Endothelial cell of umbilical vein (primary cell): ENCODE measurements around the gene HNRNPL. TPM values are rescaled to one million over a fixed set of nuclear protein-coding genes. Genes with fewer than 3 reads are reported as not detected.

Experiments used
- BruUV-seq: library from RNA; stranded (reverse); fragments of 400-500 nt; replicated peaks from 2 replicates; lab custom pipeline; 2021; lab: Mats Ljungman, UMichigan
- CTCF ChIA-PET: fragments of 300-600, 350-600 bp; sonication (Branson Sonifier 250); formaldehyde crosslinking; loops from one replicate; lab custom pipeline; 2021; ENCODE audit warnings: antibody characterized with exemption, inconsistent platforms; lab: Charles Lee
- POLR2A ChIA-PET: fragments of 300-600, 350-600 bp; sonication (Branson Sonifier 250); formaldehyde crosslinking; loops from one replicate; lab custom pipeline; 2021; ENCODE audit warnings: antibody characterized with exemption, inconsistent platforms; lab: Charles Lee
- DNase-seq: peaks from one replicate; pipeline ENCODE4 v3.0.0-alpha.2; 2011; ENCODE audit warnings: low read depth, low spot score
- FAIRE-seq: peaks from 2 replicates; lab custom pipeline; 2011; peaks lifted over from hg19 to GRCh38; lab: Jason Lieb, UNC
- H2AFZ ChIP-seq: 2 replicates; pipeline ENCODE4 v1.6.0; 2012; ENCODE audit warnings: low read depth, low read length, control low read depth, inconsistent platforms
- H3K27ac ChIP-seq: 2 replicates; pipeline ENCODE4 v1.5.1; 2011; ENCODE audit warnings: low read depth, mild to moderate bottlenecking, control low read depth, low read length, moderate library complexity; ENCODE audit not compliant: insufficient read depth
- H3K27me3 ChIP-seq, 2 experiments: 2 replicates each; pipeline versions ENCODE4 v1.6.0 to v1.6.1; 2011; ENCODE audit warnings: low read length in 2 of 2, mixed read lengths in 1 of 2; ENCODE audit not compliant: control insufficient read depth in 2 of 2, insufficient read depth in 2 of 2
- H3K36me3 ChIP-seq, 2 experiments: 2 replicates in 1 of 2; 3 replicates in 1 of 2; pipeline ENCODE4 v1.5.1; 2011; ENCODE audit warnings: low read length in 2 of 2, mild to moderate bottlenecking in 1 of 2, moderate library complexity in 1 of 2; ENCODE audit not compliant: control insufficient read depth in 2 of 2, insufficient read depth in 2 of 2; ENCODE audit errors: extremely low read depth in 1 of 2
- H3K4me1 ChIP-seq: 3 replicates; pipeline ENCODE4 v1.5.1; 2011; ENCODE audit warnings: mild to moderate bottlenecking, low read length; ENCODE audit not compliant: control insufficient read depth, insufficient read depth; ENCODE audit errors: extremely low read depth
- H3K4me2 ChIP-seq: 2 replicates; pipeline ENCODE4 v1.6.1; 2011; ENCODE audit warnings: low read length, control low read depth, mixed read lengths; ENCODE audit not compliant: insufficient read depth
- H3K4me3 ChIP-seq, 3 experiments: fragments of 200-600 bp in 1 of 3; sonication (generic), shearing (Covaris generic) in 1 of 3; replicated peaks in 1 of 3; 2 replicates each; pipeline ENCODE4 v1.5.1; 2011 to 2016; ENCODE audit warnings: control low read depth in 3 of 3, low read length in 3 of 3, mild to moderate bottlenecking in 2 of 3, inconsistent platforms in 1 of 3, low read depth in 1 of 3, moderate library complexity in 1 of 3; ENCODE audit not compliant: insufficient read depth in 1 of 3
- H3K79me2 ChIP-seq: 2 replicates; pipeline ENCODE4 v1.6.0; 2012; ENCODE audit warnings: low read length, inconsistent platforms; ENCODE audit not compliant: control insufficient read depth, insufficient read depth
- H3K9ac ChIP-seq: replicated peaks from 2 replicates; pipeline ENCODE3; 2011; ENCODE audit warnings: low read length, control low read depth; ENCODE audit not compliant: insufficient read depth; ENCODE audit errors: extremely low read depth
- H3K9me1 ChIP-seq: replicated peaks from 3 replicates; pipeline ENCODE4 v1.6.0; 2011; ENCODE audit warnings: mild to moderate bottlenecking, low read length; ENCODE audit not compliant: control insufficient read depth, insufficient read depth; ENCODE audit errors: extremely low read depth
- H3K9me3 ChIP-seq: replicated peaks from 2 replicates; pipeline ENCODE4 v1.5.1; 2012; ENCODE audit warnings: low read length, inconsistent platforms; ENCODE audit not compliant: control insufficient read depth, insufficient read depth
- H4K20me1 ChIP-seq: replicated peaks from 2 replicates; pipeline ENCODE3; 2011; ENCODE audit warnings: mild to moderate bottlenecking, low read length; ENCODE audit not compliant: control insufficient read depth, insufficient read depth; ENCODE audit errors: extremely low read depth
- EZH2 ChIP-seq: IDR thresholded peaks from 2 replicates; pipeline ENCODE4 v1.6.1; 2012; ENCODE audit warnings: borderline replicate concordance, low read depth, mild to moderate bottlenecking, moderate library complexity, low read length, inconsistent platforms; ENCODE audit not compliant: severe bottlenecking
- FOS ChIP-seq: IDR thresholded peaks from 2 replicates; pipeline ENCODE4 v1.6.1; 2011; ENCODE audit warnings: mild to moderate bottlenecking, low read length, moderate library complexity, borderline replicate concordance; ENCODE audit not compliant: insufficient read depth
- GATA2 ChIP-seq: IDR thresholded peaks from 2 replicates; pipeline ENCODE4 v1.7.0; 2011; ENCODE audit warnings: low read depth, mild to moderate bottlenecking, moderate library complexity, mixed read lengths, low read length; ENCODE audit not compliant: insufficient read length, insufficient read depth
- JUN ChIP-seq: IDR thresholded peaks from 2 replicates; pipeline ENCODE4 v1.6.1; 2011; ENCODE audit warnings: borderline replicate concordance, low read depth; ENCODE audit not compliant: insufficient read length, insufficient read depth
- MYC ChIP-seq: IDR thresholded peaks from one replicate; pipeline ENCODE4 v1.6.1; 2011; ENCODE audit warnings: mild to moderate bottlenecking, low read depth, low read length
- POLR2A ChIP-seq: IDR thresholded peaks from 2 replicates; pipeline ENCODE4 v1.6.1; 2012; ENCODE audit warnings: low read depth, mild to moderate bottlenecking, control low read depth, low read length
- POLR2AphosphoS5 ChIP-seq: IDR thresholded peaks from 2 replicates; pipeline ENCODE4 v1.6.1; 2012; ENCODE audit warnings: low read depth, mild to moderate bottlenecking, control low read depth, low read length, moderate library complexity; ENCODE audit not compliant: insufficient read depth
- dilution Hi-C: fragments of 300-500 bp; cut with MboI; formaldehyde crosslinking; loops from one replicate; pipeline ENCODE4 v1.15.0; 2019; ENCODE audit warnings: low sequenced_read_pairs; ENCODE audit not compliant: extremely low pct_ligation_motif_present
- intact Hi-C: fragments of 100-400 bp; cut with micrococcal nuclease; formaldehyde crosslinking; loops from one replicate; pipeline ENCODE4 v1.10.0; 2022
- polyA plus RNA-seq, 4 experiments: library from polyadenylated mRNA; depleted of rRNA in 3 of 4; stranded (reverse) in 3 of 4; unstranded in 1 of 4; fragments of >200 nt; gene quantifications; 2 replicates each; pipeline versions ENCODE4 v1.2.1 to v1.2.3, GENCODE V29; 2011 to 2012; ENCODE audit warnings: missing spikeins in 1 of 4
- total RNA-seq: library from RNA; stranded (reverse); gene quantifications from 2 replicates; pipeline ENCODE4 v1.2.3, GENCODE V29; 2021
- TF ChIP-seq, protein P1 (sequence below), 2 donors: IDR thresholded peaks; 1 replicate in 1 of 2; 2 replicates in 1 of 2; pipeline ENCODE4 v1.5.1; 2011; ENCODE audit warnings: low read length in 2 of 2, mild to moderate bottlenecking in 2 of 2, moderate library complexity in 2 of 2, control low read depth in 1 of 2, inconsistent platforms in 1 of 2, low read depth in 1 of 2; ENCODE audit not compliant: insufficient read depth in 1 of 2; ENCODE audit errors: extremely low read depth in 1 of 2
- TF ChIP-seq, protein P2 (sequence below): IDR thresholded peaks from 2 replicates; pipeline ENCODE4 v1.6.1; 2011; ENCODE audit not compliant: insufficient read depth, insufficient read length

Gene HNRNPL
- total and polyA plus RNA-seq, 2 donors (not counting 3 experiments of a cell fraction or from before 2014, with no cell fraction given) = 305 to 451 TPM

DNA sequence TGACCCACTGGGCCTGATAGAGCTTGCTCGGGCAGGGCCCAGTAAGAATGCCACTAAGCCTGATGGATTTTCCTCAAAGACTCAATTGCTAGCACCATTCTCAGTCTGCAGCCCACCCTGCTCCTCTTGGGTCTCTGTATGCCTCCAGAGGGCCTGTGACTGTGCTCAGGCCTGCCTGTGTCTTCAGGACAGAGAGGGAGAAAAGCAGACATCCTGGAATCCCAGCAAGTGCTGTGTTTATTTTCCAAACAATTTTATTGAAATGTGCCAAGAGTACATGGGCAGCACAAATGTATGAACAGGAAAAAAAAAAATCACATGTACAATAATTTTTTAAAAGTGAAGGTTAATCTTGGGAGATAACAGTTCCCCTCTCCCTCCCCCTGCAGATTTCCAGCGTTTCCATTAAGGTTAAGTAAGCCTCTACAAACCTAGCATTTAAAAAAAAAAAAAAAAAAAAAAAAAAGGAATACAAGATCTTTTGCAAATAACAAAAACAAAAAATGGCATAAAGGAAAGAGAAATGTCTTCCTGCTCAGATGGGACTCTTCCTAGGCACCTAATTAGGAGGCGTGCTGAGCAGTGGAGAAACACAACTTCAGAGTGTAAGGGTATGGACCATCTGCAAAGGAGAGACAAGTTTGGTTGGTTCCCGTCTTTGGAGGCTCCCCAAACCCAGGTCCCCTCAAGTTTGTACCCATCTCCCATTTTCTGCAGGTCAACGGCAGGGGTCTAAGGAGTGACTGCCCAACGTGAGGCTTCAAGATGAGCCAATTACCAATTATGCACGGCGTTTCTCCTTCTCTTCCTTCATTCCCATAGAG, 13.4 kb downstream of the HNRNPL start:
- ChIA-PET CTCF (interaction anchor here (1.2 kb wide), 1 partner anchor 67 kb away, joined by 5 read pairs; no protein-coding TSS in a partner anchor), POLR2A (interaction anchor here (1.3 kb wide), 1 partner anchor 13 kb away, joined by 3 read pairs; no protein-coding TSS in a partner anchor)
- no peak for TF ChIP-seq JUN
- TF ChIP-seq EZH2 = no peak
- TF ChIP-seq, protein P1, sequence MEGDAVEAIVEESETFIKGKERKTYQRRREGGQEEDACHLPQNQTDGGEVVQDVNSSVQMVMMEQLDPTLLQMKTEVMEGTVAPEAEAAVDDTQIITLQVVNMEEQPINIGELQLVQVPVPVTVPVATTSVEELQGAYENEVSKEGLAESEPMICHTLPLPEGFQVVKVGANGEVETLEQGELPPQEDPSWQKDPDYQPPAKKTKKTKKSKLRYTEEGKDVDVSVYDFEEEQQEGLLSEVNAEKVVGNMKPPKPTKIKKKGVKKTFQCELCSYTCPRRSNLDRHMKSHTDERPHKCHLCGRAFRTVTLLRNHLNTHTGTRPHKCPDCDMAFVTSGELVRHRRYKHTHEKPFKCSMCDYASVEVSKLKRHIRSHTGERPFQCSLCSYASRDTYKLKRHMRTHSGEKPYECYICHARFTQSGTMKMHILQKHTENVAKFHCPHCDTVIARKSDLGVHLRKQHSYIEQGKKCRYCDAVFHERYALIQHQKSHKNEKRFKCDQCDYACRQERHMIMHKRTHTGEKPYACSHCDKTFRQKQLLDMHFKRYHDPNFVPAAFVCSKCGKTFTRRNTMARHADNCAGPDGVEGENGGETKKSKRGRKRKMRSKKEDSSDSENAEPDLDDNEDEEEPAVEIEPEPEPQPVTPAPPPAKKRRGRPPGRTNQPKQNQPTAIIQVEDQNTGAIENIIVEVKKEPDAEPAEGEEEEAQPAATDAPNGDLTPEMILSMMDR (IDR thresholded peaks at IDR 0.05; ENCODE audit: extremely low read depth in 1 of 2, insufficient read depth in 1 of 2, low read depth in 1 of 2, low read length in 2 of 2) = no peak
- no peak for TF ChIP-seq POLR2A
- no peak for TF ChIP-seq GATA2
- TF ChIP-seq MYC = no peak
- no peak for TF ChIP-seq POLR2AphosphoS5
- no peak for TF ChIP-seq FOS
- TF ChIP-seq, protein P2, sequence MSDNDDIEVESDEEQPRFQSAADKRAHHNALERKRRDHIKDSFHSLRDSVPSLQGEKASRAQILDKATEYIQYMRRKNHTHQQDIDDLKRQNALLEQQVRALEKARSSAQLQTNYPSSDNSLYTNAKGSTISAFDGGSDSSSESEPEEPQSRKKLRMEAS = no peak
- dilution Hi-C loops (no loop called here), intact Hi-C loops (no loop called here)
- H3K9me1 ChIP-seq = no peaks in the 10 kb centered on the region
- DNase-seq = no peak
- no peaks in the 10 kb centered on the region for H3K27me3 ChIP-seq
- no peak overlapping the region for H3K4me2 ChIP-seq
- H3K79me2 ChIP-seq = peaks cover 4% of the 10 kb centered on the region
- peaks cover 7% of the 10 kb centered on the region for H3K4me1 ChIP-seq
- H3K9me3 ChIP-seq = no peaks in the 10 kb centered on the region
- no peak overlapping the region for H3K4me3 ChIP-seq
- H4K20me1 ChIP-seq = no peaks in the 10 kb centered on the region
- H3K36me3 ChIP-seq = peaks cover 33 to 49% of the 10 kb centered on the region in 2 experiments
- no peak overlapping the region for H3K27ac ChIP-seq
- BruUV-seq = TSS peak; percentile 20
- no peak for FAIRE-seq
- no peak overlapping the region for H2AFZ ChIP-seq
- no peak overlapping the region for H3K9ac ChIP-seq
